Left renal pelvis (tissue), 4 donors: Measurements from ENCODE around the gene ZNF593OS. TPM values are rescaled to one million over a fixed set of nuclear protein-coding genes. Genes with fewer than 3 reads are reported as not detected.

Experiments
- DNase-seq, 4 donors: peaks; one replicate each; pipeline ENCODE4 v3.0.0-alpha.2; 2013; ENCODE audit warnings: low read depth in 4 of 4, low spot score in 3 of 4
- polyA plus RNA-seq, 4 donors: library from polyadenylated mRNA; unstranded; fragments of 120-200 nt; gene quantifications; one replicate each; pipeline ENCODE4 v1.2.1, GENCODE V29; 2013; ENCODE audit not compliant: insufficient read length in 4 of 4

Gene ZNF593OS
- polyA plus RNA-seq, 4 donors: 0.74 to 2.0 (median 1.2) TPM

DNA sequence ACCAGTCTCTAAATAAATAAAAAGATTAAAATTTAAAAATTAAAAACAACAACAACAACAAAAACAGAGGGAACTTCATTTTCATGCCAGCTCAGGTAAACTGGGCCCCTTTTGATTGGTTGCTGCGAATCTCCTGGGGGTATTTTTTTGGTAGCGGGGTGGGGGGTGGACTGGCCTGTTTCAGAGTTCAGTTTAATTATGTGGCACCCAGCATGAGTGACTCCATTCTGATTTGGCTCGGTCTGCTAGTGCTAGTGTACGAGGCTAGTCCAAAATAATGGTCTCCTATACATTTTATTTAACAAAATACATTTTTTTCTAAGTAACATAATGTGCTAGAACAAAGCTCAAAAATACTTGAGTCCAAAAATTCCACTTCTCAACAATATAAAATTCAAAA lies 41.9 kb downstream of the ZNF593OS start:
- no peak for DNase-seq

DNA sequence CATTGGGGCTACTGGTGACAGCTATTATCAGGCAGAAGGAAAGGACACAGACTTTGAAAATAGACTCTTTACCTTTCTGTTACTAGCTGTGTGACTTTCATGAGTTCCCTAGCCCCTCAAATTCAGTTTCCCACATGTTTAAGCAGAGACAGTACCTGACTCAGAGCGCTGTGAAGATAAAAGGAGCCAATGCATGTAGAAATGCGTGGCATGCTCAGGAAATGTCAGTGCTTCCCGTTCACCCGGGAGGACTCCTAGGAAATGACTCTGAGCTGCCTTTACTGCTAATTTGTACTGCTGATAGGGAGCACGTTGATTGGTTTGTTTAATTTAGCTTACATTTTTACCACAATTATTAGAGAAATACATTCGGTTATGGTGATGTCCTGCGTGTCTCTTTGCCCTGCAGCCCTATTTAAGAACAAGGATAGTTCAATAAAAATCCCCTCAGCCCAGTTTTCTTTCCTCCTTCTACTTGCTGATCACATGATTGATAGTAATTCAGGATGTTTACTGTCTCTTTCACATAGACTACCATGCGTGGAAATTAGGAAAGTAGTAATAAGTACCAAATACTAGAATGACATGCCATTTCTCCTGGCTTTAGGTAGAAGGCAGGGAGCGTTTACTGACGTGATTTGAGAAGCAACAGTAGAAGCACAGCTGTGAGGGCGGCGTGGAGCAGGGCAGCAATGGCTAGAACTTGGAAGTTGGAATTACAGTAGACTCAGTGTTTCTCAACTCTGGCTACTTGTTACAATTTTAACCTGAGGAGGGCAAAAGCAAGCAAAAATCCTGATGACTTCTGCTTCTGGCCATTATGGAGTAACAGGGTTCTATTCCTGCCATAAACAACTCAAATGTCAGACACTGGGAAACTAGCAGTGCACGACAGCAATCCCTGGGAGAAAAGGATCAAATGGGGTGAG lies 44.1 kb downstream of the ZNF593OS start:
- DNase-seq: no peak

DNA sequence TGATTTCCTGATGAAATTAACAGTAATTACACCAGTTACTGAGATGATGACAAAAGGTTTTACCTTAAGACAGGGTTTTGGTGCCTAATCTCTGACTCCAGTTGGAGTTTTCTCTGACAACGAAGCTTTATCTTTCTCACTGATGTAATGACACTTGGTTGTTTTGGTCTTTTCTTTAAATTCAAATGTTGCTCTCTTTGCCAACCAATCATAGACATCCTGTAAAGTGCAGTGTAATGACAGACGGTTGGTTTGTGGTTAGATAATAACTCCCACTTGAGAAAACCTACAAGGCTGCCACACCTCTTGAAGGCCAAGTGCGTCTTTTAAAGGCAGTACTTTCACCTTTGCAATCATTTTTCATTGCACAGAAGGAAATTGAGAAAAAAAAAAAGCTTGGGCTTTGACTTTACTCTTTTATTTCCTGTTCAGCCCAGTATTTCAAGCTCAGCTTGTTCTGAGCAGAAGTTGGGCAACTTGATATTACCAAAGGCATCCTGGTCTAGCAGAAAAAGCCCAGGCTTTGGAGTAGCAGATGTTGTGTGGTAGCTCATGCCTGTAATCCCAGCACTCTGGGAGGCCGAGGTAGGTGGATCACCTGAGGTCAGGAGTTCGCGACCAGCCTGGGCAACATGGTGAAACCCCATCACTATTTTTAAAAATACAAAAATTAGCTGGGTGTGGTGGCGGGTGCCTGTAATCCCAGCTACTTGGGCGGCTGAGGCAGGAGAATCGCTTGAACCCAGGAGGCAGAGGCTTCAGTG lies 45.1 kb downstream of the ZNF593OS start:
- DNase-seq: no peak

DNA sequence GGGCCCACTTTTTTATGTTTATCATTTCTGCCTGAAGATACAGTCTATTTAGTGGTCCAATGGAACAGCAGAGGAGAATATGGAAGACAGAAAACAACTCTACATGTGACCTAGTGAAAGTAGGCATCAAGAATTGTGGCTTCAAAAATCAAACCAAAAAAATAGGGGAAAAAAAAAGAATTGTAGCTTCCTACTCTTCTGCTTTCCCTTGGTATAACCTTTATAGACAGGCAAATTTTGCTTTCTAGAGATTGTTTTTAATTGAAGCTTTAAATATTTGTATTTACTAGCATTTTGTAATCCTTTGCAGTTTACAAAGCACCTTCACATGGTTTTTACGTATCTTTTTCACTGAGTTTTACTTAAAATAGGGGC lies 45.7 kb downstream of the ZNF593OS start:
- no peak for DNase-seq

DNA sequence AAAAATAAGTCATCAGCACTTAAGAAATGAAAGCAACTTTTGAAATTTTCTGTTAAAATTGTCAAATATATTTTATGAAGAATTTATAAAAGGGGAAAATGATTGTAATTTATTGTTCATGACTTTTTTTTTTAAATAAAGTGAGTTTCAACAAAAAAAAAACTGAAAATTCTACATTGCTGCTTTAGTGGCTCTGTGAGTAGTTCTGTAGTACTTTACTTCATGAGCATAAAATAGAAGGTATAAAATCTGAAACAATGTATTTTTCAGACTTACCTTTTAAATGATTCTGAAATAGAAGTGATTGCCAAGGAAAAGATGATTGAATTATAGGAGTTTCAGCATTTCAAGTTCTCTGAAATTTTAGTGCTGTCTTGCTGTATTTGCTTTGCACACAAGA lies 46.2 kb downstream of the ZNF593OS start:
- DNase-seq: no peak

DNA sequence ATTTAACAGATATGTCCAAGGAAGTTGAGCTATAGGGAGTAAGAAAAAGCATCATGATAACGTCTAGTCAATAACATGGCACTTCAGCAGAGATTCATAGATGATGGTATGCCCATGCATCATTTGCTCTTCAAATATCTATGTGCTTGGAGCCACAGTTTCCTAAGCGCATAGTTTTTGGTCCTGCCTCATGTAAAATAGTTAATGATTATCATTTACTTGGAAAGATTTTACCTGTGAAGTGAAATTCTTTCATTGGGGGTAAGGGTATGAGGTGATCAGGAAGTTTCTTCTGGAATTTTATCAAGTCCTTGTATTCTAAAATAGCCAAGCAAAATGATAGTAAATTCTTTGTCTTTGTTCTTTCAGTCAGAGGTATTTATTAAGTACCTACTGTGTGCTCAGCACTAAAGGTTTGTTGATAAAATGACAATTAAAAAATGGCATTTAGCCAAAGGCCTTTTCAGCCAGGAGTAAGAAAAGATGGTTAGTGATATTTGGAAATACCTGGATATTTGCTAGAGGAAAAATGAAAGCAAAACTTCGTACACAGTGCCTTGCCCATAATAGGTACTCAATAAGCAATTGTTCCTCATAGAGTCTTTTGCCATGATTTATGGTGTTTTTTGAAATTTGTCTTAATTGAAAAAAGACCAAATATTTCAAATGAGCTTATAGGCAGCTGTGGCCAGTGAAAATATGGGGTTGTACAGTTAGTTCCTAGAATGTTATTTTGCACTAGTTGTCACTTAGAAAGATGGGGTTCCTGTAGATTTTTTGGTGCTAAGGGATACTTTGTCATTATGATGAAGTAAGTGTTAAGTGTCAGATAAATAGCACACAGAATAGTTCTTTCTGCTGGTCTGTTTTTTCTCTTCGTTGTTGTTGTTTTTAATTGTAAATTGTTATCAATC lies 47.0 kb downstream of the ZNF593OS start:
- DNase-seq: no peak

DNA sequence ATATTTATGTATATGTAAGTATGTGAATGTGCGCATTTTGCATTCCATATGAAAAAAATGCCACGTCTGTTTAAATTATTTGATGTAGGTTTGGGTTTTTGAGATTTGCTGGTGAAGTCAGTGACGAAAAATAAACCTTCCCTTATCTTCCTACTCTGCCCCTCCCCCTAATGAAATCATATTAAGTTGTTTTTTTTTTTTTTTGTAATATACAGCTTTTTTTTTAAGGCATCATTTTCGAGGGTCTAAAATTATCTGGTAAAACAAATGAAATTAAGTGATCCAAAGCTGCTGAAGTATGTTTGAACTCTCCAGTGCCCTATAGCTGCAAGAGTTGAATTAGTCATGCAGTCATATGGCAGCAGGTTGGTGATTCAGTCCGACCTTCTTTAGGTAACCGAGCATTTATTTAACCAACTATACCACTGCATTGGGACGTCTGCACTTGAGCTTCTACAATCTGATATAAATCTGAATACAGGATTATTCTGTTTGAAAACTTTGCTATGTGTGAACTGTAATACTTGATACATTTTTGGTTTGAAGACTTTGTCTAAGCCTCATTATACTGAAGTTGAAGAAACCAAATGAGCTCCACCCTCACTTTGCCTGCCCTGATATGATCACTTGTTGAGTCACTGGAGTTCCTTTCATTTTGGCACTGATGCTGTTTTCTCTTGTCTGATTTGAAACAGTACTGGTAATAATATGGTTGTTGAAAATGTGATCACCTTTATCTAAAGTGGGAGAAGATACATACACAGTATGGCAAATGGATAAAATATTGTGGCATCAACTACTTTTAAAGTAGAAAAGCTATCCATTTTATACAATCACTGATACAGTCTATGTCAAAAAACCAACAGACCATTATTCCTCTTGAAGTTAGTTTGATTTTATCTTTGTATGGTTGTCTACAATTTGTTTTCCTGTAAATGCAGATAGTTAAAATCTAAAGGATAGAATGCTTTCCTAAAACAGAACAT lies 48.4 kb downstream of the ZNF593OS start:
- no peak for DNase-seq

DNA sequence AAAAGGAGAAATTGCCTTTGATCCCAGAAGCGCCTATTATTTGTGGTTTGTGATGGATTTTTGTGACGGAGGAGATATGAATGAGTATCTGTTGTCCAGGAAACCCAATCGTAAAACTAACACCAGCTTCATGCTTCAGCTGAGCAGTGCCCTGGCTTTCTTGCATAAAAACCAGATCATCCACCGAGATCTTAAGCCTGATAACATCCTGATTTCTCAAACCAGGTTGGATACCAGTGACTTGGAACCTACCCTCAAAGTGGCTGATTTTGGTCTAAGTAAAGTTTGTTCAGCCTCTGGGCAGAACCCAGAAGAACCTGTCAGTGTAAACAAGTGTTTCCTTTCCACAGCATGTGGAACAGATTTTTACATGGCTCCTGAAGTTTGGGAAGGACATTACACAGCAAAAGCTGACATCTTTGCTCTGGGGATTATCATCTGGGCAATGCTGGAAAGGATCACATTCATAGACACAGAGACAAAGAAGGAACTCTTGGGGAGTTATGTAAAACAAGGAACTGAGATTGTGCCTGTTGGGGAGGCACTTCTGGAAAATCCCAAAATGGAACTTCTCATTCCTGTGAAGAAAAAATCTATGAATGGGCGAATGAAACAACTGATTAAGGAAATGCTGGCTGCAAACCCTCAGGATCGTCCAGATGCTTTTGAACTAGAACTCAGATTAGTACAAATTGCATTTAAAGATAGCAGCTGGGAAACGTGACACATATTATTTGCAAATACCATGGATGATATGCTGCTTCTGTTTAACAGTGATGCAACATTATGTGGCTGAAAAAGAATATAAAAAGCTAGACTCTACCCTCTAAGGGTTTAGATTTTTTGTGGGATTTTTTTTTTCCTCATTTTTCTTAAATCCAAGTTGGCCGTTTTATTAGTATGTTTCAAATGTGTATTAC lies 49.5 kb downstream of the ZNF593OS start:
- no peak for DNase-seq

DNA sequence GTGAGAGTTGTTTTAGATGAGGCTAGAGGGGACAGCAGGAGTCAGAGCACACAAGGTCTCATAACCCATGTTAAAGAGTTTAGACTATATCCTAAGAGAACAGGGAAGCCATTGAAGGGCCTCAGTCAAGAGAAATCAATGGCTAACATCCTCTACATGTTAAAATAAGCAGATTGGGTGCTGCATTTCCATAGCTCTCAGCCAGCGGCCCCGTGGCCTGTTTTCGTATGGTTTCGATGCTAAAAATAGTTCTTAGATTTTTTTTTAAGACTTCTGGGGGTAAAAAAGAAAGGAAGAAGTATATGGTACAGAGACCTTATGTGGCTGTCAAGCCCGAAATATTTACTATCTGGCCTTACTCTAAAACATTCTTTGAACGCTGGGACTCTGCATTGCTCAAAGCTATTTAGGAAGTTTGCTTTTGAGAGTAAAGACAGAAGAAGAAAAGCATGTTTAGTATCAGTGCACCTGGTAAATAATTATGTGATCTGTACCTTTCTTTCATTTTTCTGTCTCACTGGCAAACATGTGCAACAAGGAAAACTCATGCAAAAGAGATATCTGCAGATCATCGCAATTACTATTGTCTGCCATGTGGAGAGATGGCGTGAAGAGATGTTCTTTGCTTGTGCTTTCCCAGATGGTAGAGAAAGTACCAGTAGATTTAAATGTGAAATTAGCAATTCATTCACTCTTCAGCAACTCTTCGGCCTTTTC lies 51.6 kb downstream of the ZNF593OS start:
- no peak for DNase-seq

Other genes starting within 250 kb of the ZNF593OS start
- gene PAFAH2, start 173.8 kb downstream of the ZNF593OS start, polyA plus RNA-seq: 10 to 100 TPM in 3 of 4 donors, 1 to 10 TPM in 1; 5.0 to 20.0 (median 17.2) TPM
- 1 to 10 TPM; 1.2 to 2.2 (median 1.9) TPM for gene EXTL1, start 150.1 kb downstream of the ZNF593OS start, polyA plus RNA-seq
- gene SLC30A2, start 125.7 kb downstream of the ZNF593OS start, polyA plus RNA-seq: 1 to 10 TPM in 3 of 4 donors, under 1 TPM in 1; 0.37 to 5.3 (median 3.6) TPM
- gene TRIM63, start 104.2 kb downstream of the ZNF593OS start, polyA plus RNA-seq: under 1 TPM; 0.07 to 0.98 (median 0.75) TPM
- gene PDIK1L, start 60.0 kb downstream of the ZNF593OS start, polyA plus RNA-seq: 10 to 100 TPM; 16.5 to 22.8 (median 19.8) TPM
- 1 to 10 TPM in 3 of 4 donors, under 1 TPM in 1; 0.50 to 1.2 (median 1.2) TPM for gene FAM110D, start 12.8 kb downstream of the ZNF593OS start, polyA plus RNA-seq
- under 1 TPM in 1 of 4 donors, not detected in 3; 0.56 TPM for gene C1orf232, start 2.9 kb downstream of the ZNF593OS start, polyA plus RNA-seq
- gene ZNF593, start 1.9 kb downstream of the ZNF593OS start, polyA plus RNA-seq: 10 to 100 TPM; 10.2 to 20.9 (median 14.4) TPM
- gene CNKSR1, start 5.7 kb upstream of the ZNF593OS start, polyA plus RNA-seq: 10 to 100 TPM in 2 of 4 donors, 1 to 10 TPM in 2; 2.1 to 20.9 (median 14.2) TPM
- under 1 TPM in 1 of 4 donors, not detected in 3; 0.12 TPM for gene CATSPER4, start 18.8 kb upstream of the ZNF593OS start, polyA plus RNA-seq
- gene CEP85, start 62.4 kb upstream of the ZNF593OS start, polyA plus RNA-seq: 10 to 100 TPM; 12.8 to 20.4 (median 17.5) TPM
- gene SH3BGRL3, start 108.3 kb upstream of the ZNF593OS start, polyA plus RNA-seq: 100 to 1,000 TPM in 3 of 4 donors, 10 to 100 TPM in 1; 98.1 to 119 (median 104) TPM
- 10 to 100 TPM; 18.8 to 56.9 (median 33.7) TPM for gene UBXN11, start 134.8 kb upstream of the ZNF593OS start, polyA plus RNA-seq
- gene CD52, start 146.1 kb upstream of the ZNF593OS start, polyA plus RNA-seq: 1 to 10 TPM; 2.7 to 6.6 (median 5.2) TPM
- gene CRYBG2, start 182.3 kb upstream of the ZNF593OS start, polyA plus RNA-seq: 1 to 10 TPM in 1 of 4 donors, under 1 TPM in 2, not detected in 1; 0.54 to 1.2 (median 0.98) TPM
- gene ZNF683, start 200.9 kb upstream of the ZNF593OS start, polyA plus RNA-seq: not detected
- under 1 TPM in 2 of 4 donors, not detected in 2; 0.06 to 0.10 TPM for gene LIN28A, start 239.0 kb upstream of the ZNF593OS start, polyA plus RNA-seq